GM21390 (cell line): ENCODE results near the gene TBC1D3B.
"Not testable (repeated sequence)": the region's sequence is repeated elsewhere in the genome, so short reads cannot be mapped to it uniquely, and the experiment has no call there.

Source experiments
- ATAC-seq: cut with Tn5 transposase; IDR thresholded peaks from one replicate; pipeline ENCODE4 v1.9.1; 2021; ENCODE audit not compliant: unreplicated experiment

The TBC1D3B gene

GRCh38 chr17:36176536-36176935 lies at the start of gene TBC1D3B:
Gene TBC1D3B, minus strand, starts transcription at chr17:36176636. Its CDS starts 1,586 bp downstream, at chr17:36175050.
- not testable (repeated sequence) for ATAC-seq

- not testable (repeated sequence) for ATAC-seq
Measured at GRCh38 chr17:36222967-36223366, 46.5 kb upstream of the TBC1D3B start.

- not testable (repeated sequence) for ATAC-seq
Measured at GRCh38 chr17:36221581-36222100, 45.2 kb upstream of the TBC1D3B start.

GRCh38 chr17:36220737-36221580 lies 44.5 kb upstream of the TBC1D3B start:
- ATAC-seq = not testable (repeated sequence)

- not testable (repeated sequence) for ATAC-seq
Measured at GRCh38 chr17:36219556-36219955, 43.1 kb upstream of the TBC1D3B start.

GRCh38 chr17:36215406-36216308 lies 39.2 kb upstream of the TBC1D3B start:
- not testable (repeated sequence) for ATAC-seq

GRCh38 chr17:36214918-36215317 lies 38.5 kb upstream of the TBC1D3B start:
- no peak for ATAC-seq

GRCh38 chr17:36213695-36214094 lies 37.3 kb upstream of the TBC1D3B start:
- ATAC-seq = no peak

- no peak for ATAC-seq
Measured at GRCh38 chr17:36212966-36213365, 36.5 kb upstream of the TBC1D3B start.

GRCh38 chr17:36212272-36212605 lies 35.8 kb upstream of the TBC1D3B start:
- ATAC-seq = no peak

GRCh38 chr17:36211484-36212271 lies 35.2 kb upstream of the TBC1D3B start:
- ATAC-seq = not testable (repeated sequence)

GRCh38 chr17:36210439-36211211 lies 34.2 kb upstream of the TBC1D3B start, which contains the start of gene CCL4L2:
Gene CCL4L2, plus strand, starts transcription at chr17:36211063.
- ATAC-seq = peak; percentile 68

GRCh38 chr17:36209575-36209974 lies 33.1 kb upstream of the TBC1D3B start:
- ATAC-seq = no peak

- ATAC-seq = not testable (repeated sequence)
Measured at GRCh38 chr17:36207383-36207782, 30.9 kb upstream of the TBC1D3B start.

GRCh38 chr17:36206486-36206821 lies 30.0 kb upstream of the TBC1D3B start:
- not testable (repeated sequence) for ATAC-seq

GRCh38 chr17:36205637-36206485 lies 29.4 kb upstream of the TBC1D3B start:
- ATAC-seq = peak; percentile 31

GRCh38 chr17:36204724-36205500 lies 28.5 kb upstream of the TBC1D3B start:
- no peak for ATAC-seq

- ATAC-seq = no peak
Measured at GRCh38 chr17:36203335-36203734, 26.9 kb upstream of the TBC1D3B start.
